Endothelial cell of umbilical vein (primary cell): ENCODE results near the gene TSPAN14. TPM values are rescaled to one million over a fixed set of nuclear protein-coding genes. Genes with fewer than 3 reads are reported as not detected.

ENCODE experiments used
- BruUV-seq: library from RNA; stranded (reverse); fragments of 400-500 nt; replicated peaks from 2 replicates; lab custom pipeline; 2021; lab: Mats Ljungman, UMichigan
- CTCF ChIA-PET: fragments of 300-600, 350-600 bp; sonication (Branson Sonifier 250); formaldehyde crosslinking; loops from one replicate; lab custom pipeline; 2021; ENCODE audit warnings: antibody characterized with exemption, inconsistent platforms; lab: Charles Lee
- POLR2A ChIA-PET: fragments of 300-600, 350-600 bp; sonication (Branson Sonifier 250); formaldehyde crosslinking; loops from one replicate; lab custom pipeline; 2021; ENCODE audit warnings: antibody characterized with exemption, inconsistent platforms; lab: Charles Lee
- DNase-seq: peaks from one replicate; pipeline ENCODE4 v3.0.0-alpha.2; 2011; ENCODE audit warnings: low read depth, low spot score
- FAIRE-seq: peaks from 2 replicates; lab custom pipeline; 2011; peaks lifted over from hg19 to GRCh38; lab: Jason Lieb, UNC
- H2AFZ ChIP-seq: 2 replicates; pipeline ENCODE4 v1.6.0; 2012; ENCODE audit warnings: low read depth, low read length, control low read depth, inconsistent platforms
- H3K27ac ChIP-seq: 2 replicates; pipeline ENCODE4 v1.5.1; 2011; ENCODE audit warnings: low read depth, mild to moderate bottlenecking, control low read depth, low read length, moderate library complexity; ENCODE audit not compliant: insufficient read depth
- H3K27me3 ChIP-seq, 2 experiments: 2 replicates each; pipeline versions ENCODE4 v1.6.0 to v1.6.1; 2011; ENCODE audit warnings: low read length in 2 of 2, mixed read lengths in 1 of 2; ENCODE audit not compliant: control insufficient read depth in 2 of 2, insufficient read depth in 2 of 2
- H3K36me3 ChIP-seq, 2 experiments: 2 replicates in 1 of 2; 3 replicates in 1 of 2; pipeline ENCODE4 v1.5.1; 2011; ENCODE audit warnings: low read length in 2 of 2, mild to moderate bottlenecking in 1 of 2, moderate library complexity in 1 of 2; ENCODE audit not compliant: control insufficient read depth in 2 of 2, insufficient read depth in 2 of 2; ENCODE audit errors: extremely low read depth in 1 of 2
- H3K4me1 ChIP-seq: 3 replicates; pipeline ENCODE4 v1.5.1; 2011; ENCODE audit warnings: mild to moderate bottlenecking, low read length; ENCODE audit not compliant: control insufficient read depth, insufficient read depth; ENCODE audit errors: extremely low read depth
- H3K4me2 ChIP-seq: 2 replicates; pipeline ENCODE4 v1.6.1; 2011; ENCODE audit warnings: low read length, control low read depth, mixed read lengths; ENCODE audit not compliant: insufficient read depth
- H3K4me3 ChIP-seq, 3 experiments: fragments of 200-600 bp in 1 of 3; sonication (generic), shearing (Covaris generic) in 1 of 3; replicated peaks in 1 of 3; 2 replicates each; pipeline ENCODE4 v1.5.1; 2011 to 2016; ENCODE audit warnings: control low read depth in 3 of 3, low read length in 3 of 3, mild to moderate bottlenecking in 2 of 3, inconsistent platforms in 1 of 3, low read depth in 1 of 3, moderate library complexity in 1 of 3; ENCODE audit not compliant: insufficient read depth in 1 of 3
- H3K79me2 ChIP-seq: 2 replicates; pipeline ENCODE4 v1.6.0; 2012; ENCODE audit warnings: low read length, inconsistent platforms; ENCODE audit not compliant: control insufficient read depth, insufficient read depth
- H3K9ac ChIP-seq: replicated peaks from 2 replicates; pipeline ENCODE3; 2011; ENCODE audit warnings: low read length, control low read depth; ENCODE audit not compliant: insufficient read depth; ENCODE audit errors: extremely low read depth
- H3K9me1 ChIP-seq: replicated peaks from 3 replicates; pipeline ENCODE4 v1.6.0; 2011; ENCODE audit warnings: mild to moderate bottlenecking, low read length; ENCODE audit not compliant: control insufficient read depth, insufficient read depth; ENCODE audit errors: extremely low read depth
- H3K9me3 ChIP-seq: replicated peaks from 2 replicates; pipeline ENCODE4 v1.5.1; 2012; ENCODE audit warnings: low read length, inconsistent platforms; ENCODE audit not compliant: control insufficient read depth, insufficient read depth
- H4K20me1 ChIP-seq: replicated peaks from 2 replicates; pipeline ENCODE3; 2011; ENCODE audit warnings: mild to moderate bottlenecking, low read length; ENCODE audit not compliant: control insufficient read depth, insufficient read depth; ENCODE audit errors: extremely low read depth
- CTCF ChIP-seq, 2 donors: IDR thresholded peaks; 1 replicate in 1 of 2; 2 replicates in 1 of 2; pipeline ENCODE4 v1.5.1; 2011; ENCODE audit warnings: low read length in 2 of 2, mild to moderate bottlenecking in 2 of 2, moderate library complexity in 2 of 2, control low read depth in 1 of 2, inconsistent platforms in 1 of 2, low read depth in 1 of 2; ENCODE audit not compliant: insufficient read depth in 1 of 2; ENCODE audit errors: extremely low read depth in 1 of 2
- EZH2 ChIP-seq: IDR thresholded peaks from 2 replicates; pipeline ENCODE4 v1.6.1; 2012; ENCODE audit warnings: borderline replicate concordance, low read depth, mild to moderate bottlenecking, moderate library complexity, low read length, inconsistent platforms; ENCODE audit not compliant: severe bottlenecking
- FOS ChIP-seq: IDR thresholded peaks from 2 replicates; pipeline ENCODE4 v1.6.1; 2011; ENCODE audit warnings: mild to moderate bottlenecking, low read length, moderate library complexity, borderline replicate concordance; ENCODE audit not compliant: insufficient read depth
- GATA2 ChIP-seq: IDR thresholded peaks from 2 replicates; pipeline ENCODE4 v1.7.0; 2011; ENCODE audit warnings: low read depth, mild to moderate bottlenecking, moderate library complexity, mixed read lengths, low read length; ENCODE audit not compliant: insufficient read length, insufficient read depth
- JUN ChIP-seq: IDR thresholded peaks from 2 replicates; pipeline ENCODE4 v1.6.1; 2011; ENCODE audit warnings: borderline replicate concordance, low read depth; ENCODE audit not compliant: insufficient read length, insufficient read depth
- MYC ChIP-seq: IDR thresholded peaks from one replicate; pipeline ENCODE4 v1.6.1; 2011; ENCODE audit warnings: mild to moderate bottlenecking, low read depth, low read length
- POLR2A ChIP-seq: IDR thresholded peaks from 2 replicates; pipeline ENCODE4 v1.6.1; 2012; ENCODE audit warnings: low read depth, mild to moderate bottlenecking, control low read depth, low read length
- POLR2AphosphoS5 ChIP-seq: IDR thresholded peaks from 2 replicates; pipeline ENCODE4 v1.6.1; 2012; ENCODE audit warnings: low read depth, mild to moderate bottlenecking, control low read depth, low read length, moderate library complexity; ENCODE audit not compliant: insufficient read depth
- dilution Hi-C: fragments of 300-500 bp; cut with MboI; formaldehyde crosslinking; loops from one replicate; pipeline ENCODE4 v1.15.0; 2019; ENCODE audit warnings: low sequenced_read_pairs; ENCODE audit not compliant: extremely low pct_ligation_motif_present
- intact Hi-C: fragments of 100-400 bp; cut with micrococcal nuclease; formaldehyde crosslinking; loops from one replicate; pipeline ENCODE4 v1.10.0; 2022
- polyA plus RNA-seq, 4 experiments: library from polyadenylated mRNA; depleted of rRNA in 3 of 4; stranded (reverse) in 3 of 4; unstranded in 1 of 4; fragments of >200 nt; gene quantifications; 2 replicates each; pipeline versions ENCODE4 v1.2.1 to v1.2.3, GENCODE V29; 2011 to 2012; ENCODE audit warnings: missing spikeins in 1 of 4
- total RNA-seq: library from RNA; stranded (reverse); gene quantifications from 2 replicates; pipeline ENCODE4 v1.2.3, GENCODE V29; 2021
- TF ChIP-seq, protein P1 (sequence below): IDR thresholded peaks from 2 replicates; pipeline ENCODE4 v1.6.1; 2011; ENCODE audit not compliant: insufficient read depth, insufficient read length

The TSPAN14 gene
- total and polyA plus RNA-seq, 2 donors (not counting 3 experiments of a cell fraction or from before 2014, with no cell fraction given): 210 to 242 TPM

- Histone ChIP-seq H3K27me3 (peaks cover 8 to 11% of the 10 kb centered on the region in 2 experiments), H3K4me1 (no peaks in the 10 kb centered on the region), H4K20me1 (no peaks in the 10 kb centered on the region), H3K27ac (no peak overlapping the region), H3K9ac (no peak overlapping the region), H2AFZ (no peak overlapping the region), H3K79me2 (no peaks in the 10 kb centered on the region), H3K4me3 (no peak overlapping the region), H3K9me3 (no peaks in the 10 kb centered on the region), H3K36me3 (no peaks in the 10 kb centered on the region), H3K9me1 (no peaks in the 10 kb centered on the region), H3K4me2 (no peak overlapping the region)
- no peak for DNase-seq
- BruUV-seq: no TSS peak
- TF ChIP-seq CTCF (IDR thresholded peaks at IDR 0.05; ENCODE audit: extremely low read depth in 1 of 2, insufficient read depth in 1 of 2, low read depth in 1 of 2, low read length in 2 of 2) (no peak), GATA2 (no peak), EZH2 (no peak), POLR2A (no peak), POLR2AphosphoS5 (no peak), FOS (no peak), JUN (no peak), MYC (no peak)
- TF ChIP-seq, protein P1, sequence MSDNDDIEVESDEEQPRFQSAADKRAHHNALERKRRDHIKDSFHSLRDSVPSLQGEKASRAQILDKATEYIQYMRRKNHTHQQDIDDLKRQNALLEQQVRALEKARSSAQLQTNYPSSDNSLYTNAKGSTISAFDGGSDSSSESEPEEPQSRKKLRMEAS: no peak
- no peak for FAIRE-seq
- ChIA-PET POLR2A (no interaction called here), CTCF (interaction anchor here (1.8 kb wide), 1 partner anchor 15 kb away, joined by 8 read pairs; no protein-coding TSS in a partner anchor)
- dilution Hi-C loops: no loop called here
- intact Hi-C loops: no loop called here
These were observed 127.3 kb downstream of the TSPAN14 start for GRCh38 chr10:80581469-80581835.
